Stimulated activated CD8-positive, alpha-beta memory T cell treated with anti-CD3 and anti-CD28 coated beads, Interleukin-15, amount 100 ng/mL, for 1 hour (primary cell): ENCODE measurements around the gene SSRP1.

ENCODE experiments used
- DNase-seq: peaks from one replicate; pipeline ENCODE4 v3.0.0-alpha.2; 2020; ENCODE audit warnings: low read depth

Gene SSRP1

DNA sequence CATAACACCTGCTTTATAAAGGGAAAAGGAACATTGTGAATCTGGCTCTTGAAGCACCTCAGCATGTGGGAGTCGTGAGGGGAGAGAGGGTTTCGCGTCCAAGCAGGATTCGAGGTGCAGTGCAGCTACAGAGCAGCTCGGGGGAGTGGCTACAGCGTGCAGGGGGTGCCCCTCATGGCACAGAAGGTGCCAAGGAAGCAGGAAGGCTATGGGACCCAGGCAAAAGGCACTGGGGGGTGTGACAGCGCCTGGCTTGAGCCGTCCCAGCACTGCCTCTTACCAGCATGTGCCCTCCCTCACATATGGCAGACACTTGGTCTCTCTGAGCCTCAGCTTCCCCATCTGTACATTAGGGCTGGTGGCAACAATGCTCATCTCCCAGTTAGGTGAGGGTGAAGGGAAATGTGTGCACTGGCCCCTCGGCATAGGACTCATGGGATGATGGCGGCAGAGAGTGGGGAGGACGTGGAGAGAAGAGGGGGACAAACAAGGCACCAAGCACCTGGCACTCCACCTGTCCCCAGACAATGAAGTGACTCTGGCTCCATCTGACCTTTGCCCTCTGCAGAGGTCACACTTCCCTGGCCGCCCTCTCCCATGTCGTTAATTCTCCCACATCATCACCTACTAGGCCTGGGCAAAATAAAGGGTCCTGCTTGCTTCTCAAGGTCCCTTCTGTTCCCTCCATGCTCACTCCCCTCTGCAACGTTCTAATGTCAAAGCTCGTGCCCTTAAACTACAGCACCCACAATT, 21.3 kb downstream of the SSRP1 start:
- DNase-seq = no peak

DNA sequence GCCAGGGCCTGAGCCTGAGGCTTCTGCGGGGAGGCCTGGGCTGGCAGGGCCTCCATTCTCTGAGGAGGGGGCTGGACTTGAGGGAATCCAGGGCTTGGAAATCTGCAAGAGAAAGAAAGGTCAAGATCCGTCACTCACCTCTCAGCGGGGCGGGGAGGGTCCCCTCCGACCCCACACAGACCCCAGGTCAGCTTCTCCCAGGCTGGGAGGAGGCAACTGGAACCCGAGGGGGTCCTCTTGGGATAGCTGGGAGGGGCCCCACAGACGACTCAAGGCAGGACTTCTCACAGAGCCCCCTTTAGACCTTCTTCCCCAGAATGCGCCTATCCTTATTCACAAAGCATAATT, 21.9 kb downstream of the SSRP1 start:
- DNase-seq = no peak

GRCh38 chr11:57313071-57313787, 22.5 kb downstream of the SSRP1 start:
- DNase-seq = no peak

GRCh38 chr11:57312511-57313021, 23.1 kb downstream of the SSRP1 start:
- no peak for DNase-seq

DNA sequence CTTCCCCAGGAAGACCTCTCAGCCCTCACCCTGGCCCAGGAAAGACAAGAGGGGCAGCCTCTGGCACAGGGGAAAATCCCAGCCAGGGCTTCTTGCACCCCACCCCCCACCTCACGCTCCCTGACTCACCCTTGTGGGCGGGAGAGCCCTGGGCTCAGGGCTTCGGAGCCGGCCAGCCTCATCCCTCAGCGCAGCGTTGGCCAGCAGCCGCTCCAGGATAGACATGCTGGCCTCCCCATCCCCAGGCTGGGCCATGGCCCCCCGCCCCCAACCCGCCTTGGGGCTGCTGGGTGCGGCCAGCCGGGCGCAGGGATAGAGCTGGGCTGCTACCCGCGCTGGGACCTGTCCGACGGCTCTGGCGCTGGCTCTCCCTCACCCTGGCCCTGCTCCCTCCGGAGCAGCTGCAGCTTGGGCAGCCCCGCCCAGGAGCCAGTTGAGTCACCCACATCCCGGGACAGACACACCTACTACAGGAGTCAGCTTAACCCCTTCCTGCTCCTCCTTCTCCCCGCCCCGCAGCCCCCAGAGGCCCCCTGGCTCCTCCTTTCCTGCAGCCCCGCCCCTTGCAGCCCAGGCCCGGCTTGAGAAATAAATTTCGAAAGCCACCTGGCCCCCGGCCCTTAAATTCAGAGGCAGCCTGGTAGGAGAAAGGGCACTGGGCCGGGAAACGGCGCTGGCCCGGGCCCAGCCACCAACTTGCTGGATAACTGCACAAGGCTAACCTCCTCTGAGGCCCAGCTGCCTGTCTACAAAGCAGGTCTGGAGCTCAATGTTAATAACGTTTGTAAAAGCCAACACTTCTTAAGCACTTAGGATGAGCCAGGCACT, 24.4 kb downstream of the SSRP1 start:
- no peak for DNase-seq

DNA sequence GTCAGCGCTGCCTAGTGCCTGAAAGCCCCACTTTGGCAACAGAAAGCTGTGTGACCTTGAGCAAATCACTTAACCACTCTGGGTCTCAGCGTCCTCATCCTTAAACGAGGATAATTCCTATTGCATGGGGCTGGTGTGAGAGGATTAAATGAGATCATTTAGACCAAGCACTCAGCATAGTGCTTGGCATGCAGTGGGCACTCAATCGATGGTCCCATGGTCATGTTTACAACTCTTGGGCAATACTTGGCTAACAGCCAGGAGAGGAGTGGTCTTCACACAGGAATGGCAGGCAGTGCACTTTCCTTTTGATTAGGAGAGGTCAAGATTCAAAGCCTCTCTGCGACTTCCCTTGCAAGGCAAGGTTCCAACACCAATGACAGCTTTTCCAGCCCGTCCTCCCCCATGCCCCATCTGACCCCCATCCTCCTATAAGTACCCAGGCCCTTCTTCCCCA, 25.0 kb downstream of the SSRP1 start:
- DNase-seq = no peak

DNA sequence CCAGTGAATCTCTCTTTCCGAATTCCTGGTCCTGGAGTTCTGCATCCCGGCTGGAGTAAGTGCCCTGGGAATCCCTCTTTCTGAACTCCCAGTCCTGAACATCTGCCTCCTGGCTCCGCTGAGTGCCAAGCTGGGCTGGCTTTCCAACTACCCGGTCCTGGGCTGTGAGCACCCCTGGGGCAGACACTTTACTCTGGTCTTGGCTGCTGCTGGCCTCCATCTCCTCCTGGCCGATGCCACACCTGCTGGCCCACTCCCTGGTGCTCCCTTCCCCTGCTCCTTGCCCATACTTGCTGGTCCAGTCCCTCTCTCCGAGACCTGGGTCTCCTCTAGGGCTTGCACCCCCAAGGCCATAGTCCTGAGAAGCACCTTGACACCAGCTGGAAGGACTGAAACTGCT, 25.6 kb downstream of the SSRP1 start:
- no peak for DNase-seq

- DNase-seq = no peak
Observed at GRCh38 chr11:57309106-57310059, 26.3 kb downstream of the SSRP1 start.

GRCh38 chr11:57308426-57309060, 27.1 kb downstream of the SSRP1 start:
- no peak for DNase-seq

DNA sequence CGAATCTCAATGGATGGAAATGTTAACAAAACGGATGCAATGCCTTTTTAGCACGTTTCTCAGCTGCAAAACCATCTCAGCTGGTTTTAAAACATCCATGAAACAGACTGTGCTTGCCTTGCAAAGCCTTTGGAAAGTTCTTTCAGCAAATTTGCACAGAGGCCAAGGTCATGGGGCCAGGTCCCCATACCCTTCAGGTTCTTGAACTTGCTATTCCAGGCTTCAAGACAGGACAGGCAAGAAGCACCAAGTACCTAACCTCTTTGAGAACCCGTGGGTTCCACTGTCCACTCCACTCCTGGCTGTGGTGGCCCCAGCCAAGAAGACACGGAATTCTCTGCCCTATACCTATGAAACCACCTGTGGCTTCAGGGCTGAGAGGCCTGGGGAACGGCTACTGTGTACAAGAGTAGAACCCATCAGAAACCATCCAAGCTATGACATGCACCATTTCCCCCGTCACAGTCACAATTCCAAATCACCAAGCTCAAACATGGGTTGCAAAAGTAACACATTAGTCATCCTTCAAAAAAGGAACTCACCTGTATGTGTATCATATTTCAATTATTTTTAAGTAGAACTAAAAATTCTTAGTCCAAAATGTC, 27.9 kb downstream of the SSRP1 start:
- DNase-seq = no peak

GRCh38 chr11:57306940-57307565, 28.6 kb downstream of the SSRP1 start:
- no peak for DNase-seq

DNA sequence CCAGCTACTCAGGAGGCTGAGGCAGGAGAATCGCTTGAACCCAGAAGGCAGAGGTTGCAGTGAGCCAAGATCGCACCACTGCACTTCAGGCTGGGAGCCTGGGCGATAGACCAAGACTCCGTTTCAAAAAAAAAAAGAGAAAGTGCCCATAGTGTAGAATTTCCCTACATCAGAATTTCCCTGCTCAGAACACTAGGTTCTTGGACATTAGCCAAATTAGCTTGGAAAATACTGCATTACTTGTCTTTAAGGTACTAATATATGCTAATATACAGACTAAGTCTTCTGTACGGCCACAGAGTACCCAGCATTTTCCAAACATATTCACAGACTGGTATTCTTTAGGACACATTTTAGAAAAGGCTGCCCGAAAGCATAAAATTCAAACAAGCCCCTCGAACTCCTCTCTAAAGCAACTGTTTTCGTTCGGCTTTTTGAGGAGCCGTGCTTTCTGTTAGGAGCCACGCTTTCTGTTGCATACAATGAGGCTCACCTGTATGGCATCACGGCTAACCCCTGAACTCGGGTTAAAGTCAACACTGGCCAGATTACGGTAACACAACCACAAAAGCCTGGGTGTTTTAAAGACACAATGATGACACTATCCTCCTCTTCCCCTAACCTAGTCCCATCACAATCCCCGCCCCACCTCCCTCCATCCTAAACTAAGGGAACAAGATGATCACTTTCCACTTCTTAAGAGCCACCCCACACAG, 29.4 kb downstream of the SSRP1 start:
- no peak for DNase-seq

- no peak for DNase-seq
Observed at GRCh38 chr11:57305523-57305922, 30.2 kb downstream of the SSRP1 start.

DNA sequence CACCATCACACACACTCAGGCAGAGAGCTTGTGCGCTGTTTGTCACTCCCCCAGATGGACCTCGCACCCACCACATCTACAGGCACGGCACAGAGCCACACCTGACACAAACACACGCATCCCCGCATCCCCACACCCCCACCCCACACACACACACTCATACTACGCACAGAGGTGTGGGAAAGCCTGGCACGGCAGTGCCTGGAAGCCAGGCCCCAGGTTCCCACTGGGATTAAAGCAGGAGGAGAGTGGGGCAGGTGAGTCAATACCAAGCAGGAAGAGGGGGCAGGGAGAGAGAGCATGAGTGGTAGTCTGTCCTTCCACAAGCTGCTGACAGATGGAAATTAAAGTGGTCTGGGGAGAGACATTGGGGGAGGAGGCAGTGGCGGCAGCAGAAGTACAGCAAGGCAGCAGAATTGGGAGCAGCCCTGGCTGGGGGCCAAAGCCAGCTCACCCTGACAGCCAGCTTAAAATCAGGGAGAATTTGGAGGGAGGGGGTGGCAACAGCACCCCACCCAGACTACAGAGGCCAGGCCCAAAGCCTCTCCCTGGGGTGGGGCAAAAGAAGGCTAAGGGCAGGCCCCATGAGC, 31.6 kb downstream of the SSRP1 start:
- DNase-seq = no peak

DNA sequence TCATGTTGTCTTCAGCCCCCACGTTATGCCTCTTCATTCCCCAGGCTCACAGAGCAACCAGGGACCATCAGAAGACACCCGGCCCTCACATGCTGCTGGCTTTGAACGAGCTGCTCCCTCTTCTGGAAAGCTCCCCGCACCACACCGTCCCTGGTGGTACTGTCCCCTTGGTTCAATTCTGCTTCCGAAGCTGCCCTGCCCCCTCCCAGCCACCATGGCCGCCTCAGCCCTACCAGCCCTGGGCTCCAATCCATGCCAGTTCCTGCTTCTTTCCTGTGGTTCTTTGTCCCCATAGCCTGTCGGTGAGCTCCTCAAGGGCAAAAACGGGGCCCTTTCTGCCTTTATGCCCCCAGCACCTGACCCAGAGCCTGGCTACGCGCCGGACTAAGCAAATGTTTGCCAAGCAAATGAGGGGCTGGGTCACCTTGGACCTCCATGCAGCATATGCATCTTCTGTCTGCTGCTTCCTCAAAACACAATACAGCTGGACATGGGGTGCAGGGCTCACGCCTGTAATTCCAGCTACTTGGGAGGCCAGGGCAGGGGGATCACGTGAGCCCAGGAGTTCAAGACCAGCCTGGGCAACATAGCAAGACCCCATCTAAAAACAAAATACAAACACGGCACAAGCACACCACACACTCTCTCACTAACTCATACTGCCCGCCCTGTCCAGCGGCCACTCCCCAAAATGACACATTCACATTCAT, 32.3 kb downstream of the SSRP1 start:
- DNase-seq = no peak

- DNase-seq = no peak
Observed at GRCh38 chr11:57302489-57302888, 33.2 kb downstream of the SSRP1 start.

DNA sequence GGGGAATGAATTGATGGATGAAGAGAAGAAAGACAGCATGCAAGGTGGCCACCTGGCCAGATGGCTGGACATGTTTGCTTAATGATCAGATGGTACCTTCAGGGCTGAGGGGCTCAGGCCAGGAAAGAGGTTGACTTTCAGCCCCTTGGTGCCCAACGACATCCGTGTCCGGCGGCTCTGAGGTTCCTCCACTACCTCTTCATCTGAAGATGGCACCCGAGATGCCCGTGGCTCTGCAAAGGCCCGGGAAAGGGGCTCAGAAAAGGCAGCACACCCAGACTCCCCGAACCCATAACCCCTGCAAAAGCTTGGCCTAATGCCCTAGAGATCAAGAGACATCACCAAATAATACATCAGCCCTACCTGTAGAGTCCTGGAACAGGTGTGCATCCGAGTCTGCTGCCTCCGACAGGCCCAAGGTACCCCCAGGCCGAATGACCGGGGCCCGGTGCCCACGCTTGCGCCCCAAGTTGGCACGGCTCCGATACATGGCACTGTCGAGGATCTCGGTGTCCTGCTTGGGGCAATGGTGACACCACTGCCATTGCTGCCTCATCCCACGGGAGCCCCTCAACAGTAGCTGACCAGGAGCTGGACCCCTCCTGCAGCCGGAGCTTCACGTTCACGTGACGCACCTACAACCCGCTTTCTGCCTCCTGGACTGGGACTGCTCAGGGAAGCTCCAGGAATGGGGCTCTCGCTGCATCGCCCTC, 33.8 kb downstream of the SSRP1 start:
- no peak for DNase-seq

GRCh38 chr11:57300785-57301184, 34.9 kb downstream of the SSRP1 start:
- DNase-seq = no peak
